GM12801 (cell line): ENCODE results near the gene IL13RA1.

Experiments used
- TF ChIP-seq, protein P1 (sequence below): IDR thresholded peaks from one replicate; pipeline ENCODE4 v1.5.1; 2011; ENCODE audit warnings: control low read depth; ENCODE audit not compliant: insufficient read length; ENCODE audit errors: extremely low read depth

The IL13RA1 gene

DNA sequence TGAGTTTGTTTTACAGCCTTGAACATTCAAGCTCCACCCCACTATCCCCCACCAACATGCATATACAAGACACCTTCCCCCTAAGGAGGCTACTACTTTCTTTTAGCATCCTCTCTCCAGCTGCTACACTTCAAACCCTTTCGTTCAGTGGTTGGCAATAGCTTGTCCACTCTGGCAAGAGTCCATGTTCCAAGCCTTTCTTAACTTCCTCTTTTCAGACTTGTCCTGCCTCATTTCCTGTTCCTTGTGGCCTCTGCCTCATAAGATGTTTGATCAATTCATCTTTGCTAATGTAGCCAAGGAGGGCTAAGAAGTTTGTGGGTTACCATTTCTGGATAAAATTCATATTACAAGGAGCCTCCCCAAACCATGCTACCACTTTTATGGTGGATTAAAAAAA is 75.5 kb downstream of the IL13RA1 start:
- TF ChIP-seq, protein P1, sequence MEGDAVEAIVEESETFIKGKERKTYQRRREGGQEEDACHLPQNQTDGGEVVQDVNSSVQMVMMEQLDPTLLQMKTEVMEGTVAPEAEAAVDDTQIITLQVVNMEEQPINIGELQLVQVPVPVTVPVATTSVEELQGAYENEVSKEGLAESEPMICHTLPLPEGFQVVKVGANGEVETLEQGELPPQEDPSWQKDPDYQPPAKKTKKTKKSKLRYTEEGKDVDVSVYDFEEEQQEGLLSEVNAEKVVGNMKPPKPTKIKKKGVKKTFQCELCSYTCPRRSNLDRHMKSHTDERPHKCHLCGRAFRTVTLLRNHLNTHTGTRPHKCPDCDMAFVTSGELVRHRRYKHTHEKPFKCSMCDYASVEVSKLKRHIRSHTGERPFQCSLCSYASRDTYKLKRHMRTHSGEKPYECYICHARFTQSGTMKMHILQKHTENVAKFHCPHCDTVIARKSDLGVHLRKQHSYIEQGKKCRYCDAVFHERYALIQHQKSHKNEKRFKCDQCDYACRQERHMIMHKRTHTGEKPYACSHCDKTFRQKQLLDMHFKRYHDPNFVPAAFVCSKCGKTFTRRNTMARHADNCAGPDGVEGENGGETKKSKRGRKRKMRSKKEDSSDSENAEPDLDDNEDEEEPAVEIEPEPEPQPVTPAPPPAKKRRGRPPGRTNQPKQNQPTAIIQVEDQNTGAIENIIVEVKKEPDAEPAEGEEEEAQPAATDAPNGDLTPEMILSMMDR = no peak

DNA sequence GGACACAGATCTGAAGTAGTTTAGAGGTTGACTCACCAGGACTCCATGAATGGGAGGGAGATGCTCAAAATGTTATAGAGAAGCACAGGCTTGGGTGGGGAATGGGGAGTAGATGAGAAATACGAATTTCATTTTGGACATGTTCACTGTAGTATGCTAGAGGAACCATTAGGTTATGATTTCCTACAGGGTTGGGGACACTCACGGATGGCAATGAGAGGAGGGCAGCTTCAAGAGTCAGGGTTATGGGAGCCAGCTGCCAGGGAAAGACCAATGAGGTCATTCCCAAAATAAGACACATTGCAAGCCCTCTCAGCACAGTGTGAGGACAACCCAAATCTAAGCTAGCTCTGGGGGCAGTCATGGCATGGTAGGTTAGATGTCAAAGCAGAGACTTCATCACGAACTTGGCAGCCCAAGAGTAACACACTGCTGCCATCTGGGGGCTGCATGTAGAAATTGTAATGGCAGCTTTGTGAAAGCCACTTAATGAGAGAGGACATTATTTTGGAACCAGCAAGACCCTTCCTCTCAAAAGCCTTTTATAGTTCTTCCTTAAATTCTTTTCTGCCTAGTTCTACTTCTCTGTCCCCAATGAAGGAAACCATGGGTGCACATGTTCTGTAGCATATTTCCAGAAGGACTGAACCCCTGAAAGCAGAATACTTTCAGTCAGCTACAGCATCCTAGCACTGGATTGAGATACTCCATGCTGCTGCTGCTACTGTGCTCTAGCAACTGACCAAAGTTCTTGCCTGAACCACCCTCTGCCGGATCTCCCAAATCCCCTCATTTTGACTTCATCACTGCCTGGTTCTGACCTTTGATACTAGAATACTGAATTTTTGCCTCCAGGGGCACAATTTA is 80.0 kb downstream of the IL13RA1 start:
- TF ChIP-seq, protein P1 = no peak

DNA sequence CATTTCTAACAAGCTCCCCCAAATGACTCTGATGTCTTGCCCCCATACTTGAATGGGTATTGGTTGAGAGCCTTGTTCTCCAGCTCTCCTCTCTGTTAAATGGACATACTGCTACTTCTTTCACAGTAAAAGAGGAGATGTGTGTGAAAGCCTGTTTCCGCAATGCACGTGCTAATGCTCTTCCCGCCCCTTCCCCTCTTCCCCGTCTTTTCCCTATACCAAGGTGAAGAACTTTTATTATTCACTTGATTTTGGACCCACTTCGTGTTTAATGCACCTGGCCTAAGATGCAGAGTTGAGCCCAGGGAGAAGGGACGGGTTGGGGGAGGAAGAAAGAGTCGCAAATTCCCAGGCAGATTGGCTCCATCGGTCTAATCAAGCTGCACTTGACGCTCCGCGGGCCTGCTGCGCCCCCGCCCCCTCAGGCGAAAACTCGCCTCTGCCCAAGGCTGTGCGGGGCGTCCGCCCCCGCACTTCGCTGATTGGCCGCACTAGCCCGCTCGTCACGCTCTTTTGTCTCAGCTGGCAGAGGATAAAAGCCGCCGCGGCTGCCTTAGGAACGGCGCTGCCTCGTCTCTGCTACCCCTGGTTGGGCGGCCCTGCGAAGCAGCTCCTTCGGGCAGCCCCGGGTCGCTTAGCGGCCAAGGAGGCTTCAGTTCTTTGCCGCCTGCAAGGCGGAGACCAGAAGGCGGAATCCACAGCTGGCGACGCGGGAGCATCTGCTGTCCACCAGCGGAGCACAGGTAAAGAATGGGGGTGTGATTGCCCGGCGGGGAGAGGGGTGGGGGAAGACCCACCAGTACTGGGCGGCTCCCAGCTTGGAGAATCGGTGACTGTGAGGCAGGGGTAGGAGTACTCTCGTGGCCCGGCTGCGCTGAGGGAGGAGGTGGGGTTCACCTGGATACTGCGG is 96.1 kb downstream of the IL13RA1 start, which contains the start of gene ZCCHC12:
TSS of gene ZCCHC12 (plus strand) at position 562 of the 910 bp plus-strand sequence. CDS start 1,421 bp downstream, outside the sequence.
- TF ChIP-seq, protein P1 = no peak

DNA sequence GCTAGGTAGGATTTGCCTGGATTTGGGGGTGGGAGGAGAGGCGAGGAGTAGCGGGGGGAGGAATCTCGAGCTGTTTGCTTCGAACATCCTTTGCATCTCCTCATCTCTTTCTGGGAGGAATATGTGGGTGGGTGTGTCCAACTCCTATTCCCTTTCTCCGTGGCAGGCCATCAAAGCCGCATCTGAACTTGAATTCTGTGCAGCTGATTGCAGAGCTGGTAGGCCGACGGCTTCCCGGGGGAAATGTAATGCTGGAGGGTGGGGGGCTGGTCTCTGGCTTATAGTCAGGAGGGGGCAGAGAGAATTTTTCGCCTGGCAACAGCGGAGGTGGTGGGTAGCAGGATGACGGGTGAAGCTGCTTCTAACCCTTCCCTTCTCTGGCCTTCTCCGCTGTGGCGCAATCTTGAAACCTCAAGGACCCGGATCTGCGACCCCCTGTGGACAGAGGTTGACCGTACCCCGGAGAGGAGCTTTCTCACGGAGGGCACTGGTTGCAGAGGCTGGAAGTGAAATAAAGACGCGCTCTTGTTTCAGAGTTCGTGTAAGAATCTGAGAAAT is 96.8 kb downstream of the IL13RA1 start:
- TF ChIP-seq, protein P1 = no peak

DNA sequence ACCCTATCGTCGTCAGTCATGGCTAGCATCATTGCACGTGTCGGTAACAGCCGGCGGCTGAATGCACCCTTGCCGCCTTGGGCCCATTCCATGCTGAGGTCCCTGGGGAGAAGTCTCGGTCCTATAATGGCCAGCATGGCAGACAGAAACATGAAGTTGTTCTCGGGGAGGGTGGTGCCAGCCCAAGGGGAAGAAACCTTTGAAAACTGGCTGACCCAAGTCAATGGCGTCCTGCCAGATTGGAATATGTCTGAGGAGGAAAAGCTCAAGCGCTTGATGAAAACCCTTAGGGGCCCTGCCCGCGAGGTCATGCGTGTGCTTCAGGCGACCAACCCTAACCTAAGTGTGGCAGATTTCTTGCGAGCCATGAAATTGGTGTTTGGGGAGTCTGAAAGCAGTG is 97.8 kb downstream of the IL13RA1 start:
- TF ChIP-seq, protein P1 = no peak

DNA sequence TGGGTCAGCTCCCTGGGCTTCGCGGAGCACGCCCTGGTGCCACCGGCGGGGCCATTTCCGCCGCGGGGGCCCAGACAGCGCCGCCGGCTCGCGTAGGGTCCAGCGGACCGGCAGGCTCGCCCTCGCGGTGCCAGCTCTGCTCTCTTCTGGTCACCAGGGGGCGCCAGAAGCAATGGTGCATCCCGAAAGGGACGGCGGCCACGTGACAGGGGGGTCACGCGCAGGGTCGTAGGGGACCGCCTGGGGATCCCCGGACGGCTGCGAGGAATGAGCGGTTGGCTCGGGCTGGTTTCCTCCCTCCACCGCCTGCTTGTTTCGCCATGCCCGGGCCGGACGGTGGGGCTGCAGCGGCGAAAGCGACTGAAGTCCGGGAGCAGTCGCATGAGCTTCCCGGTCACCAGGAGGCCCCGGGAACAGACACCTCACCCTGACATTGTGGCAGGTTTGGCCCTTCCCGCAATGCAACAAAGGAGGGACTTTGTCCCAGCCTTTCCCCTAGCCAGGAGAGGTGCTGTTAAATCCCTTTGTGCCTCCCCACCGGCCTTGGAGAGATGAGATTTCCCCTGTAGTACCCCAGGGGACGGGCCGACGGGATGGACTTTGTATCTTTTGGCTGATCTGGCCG is 112.0 kb downstream of the IL13RA1 start:
- TF ChIP-seq, protein P1 = no peak
